GM10248 (cell line): ENCODE measurements around the gene EVI2A.

Experiments used
- CTCF ChIA-PET: fragments of 300-600 bp; sonication (Branson Sonifier 250); formaldehyde crosslinking; extraction: SDS; loops from one replicate; lab custom pipeline; 2021; ENCODE audit warnings: antibody characterized with exemption; lab: Yijun Ruan, JAX
- POLR2A ChIA-PET: fragments of 350-650 bp; sonication (Branson Sonifier 250); formaldehyde crosslinking; extraction: SDS; loops from one replicate; lab custom pipeline; 2020; ENCODE audit warnings: antibody characterized with exemption; lab: Yijun Ruan, JAX
- DNase-seq: peaks from one replicate; pipeline ENCODE4 v3.0.0; 2012; ENCODE audit errors: extremely low spot score
- TF ChIP-seq, protein P1 (sequence below): IDR thresholded peaks from 2 replicates; pipeline ENCODE4 v1.5.1; 2012; ENCODE audit warnings: mild to moderate bottlenecking, low read depth; ENCODE audit errors: extremely low read depth, missing control alignments, control extremely low read depth

EVI2A gene

DNA sequence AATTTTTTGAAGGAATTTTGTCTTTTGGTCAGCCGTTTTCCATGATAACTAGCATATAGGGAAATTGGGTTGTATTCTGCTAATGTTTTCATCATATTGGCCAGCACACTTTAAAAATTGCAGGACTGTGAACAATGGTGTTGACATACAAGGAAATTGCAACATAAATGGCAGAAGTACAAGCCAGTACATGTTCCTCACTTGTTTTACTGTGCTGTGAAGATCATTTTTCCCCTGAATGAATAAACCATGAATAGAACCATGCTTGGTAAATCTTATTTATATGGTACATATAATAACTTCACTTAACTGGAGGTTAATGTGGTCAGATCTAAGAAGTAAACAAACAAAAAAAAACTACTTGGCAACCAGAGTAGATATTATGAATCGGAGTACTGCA lies 47.2 kb downstream of the EVI2A start:
- TF ChIP-seq, protein P1, sequence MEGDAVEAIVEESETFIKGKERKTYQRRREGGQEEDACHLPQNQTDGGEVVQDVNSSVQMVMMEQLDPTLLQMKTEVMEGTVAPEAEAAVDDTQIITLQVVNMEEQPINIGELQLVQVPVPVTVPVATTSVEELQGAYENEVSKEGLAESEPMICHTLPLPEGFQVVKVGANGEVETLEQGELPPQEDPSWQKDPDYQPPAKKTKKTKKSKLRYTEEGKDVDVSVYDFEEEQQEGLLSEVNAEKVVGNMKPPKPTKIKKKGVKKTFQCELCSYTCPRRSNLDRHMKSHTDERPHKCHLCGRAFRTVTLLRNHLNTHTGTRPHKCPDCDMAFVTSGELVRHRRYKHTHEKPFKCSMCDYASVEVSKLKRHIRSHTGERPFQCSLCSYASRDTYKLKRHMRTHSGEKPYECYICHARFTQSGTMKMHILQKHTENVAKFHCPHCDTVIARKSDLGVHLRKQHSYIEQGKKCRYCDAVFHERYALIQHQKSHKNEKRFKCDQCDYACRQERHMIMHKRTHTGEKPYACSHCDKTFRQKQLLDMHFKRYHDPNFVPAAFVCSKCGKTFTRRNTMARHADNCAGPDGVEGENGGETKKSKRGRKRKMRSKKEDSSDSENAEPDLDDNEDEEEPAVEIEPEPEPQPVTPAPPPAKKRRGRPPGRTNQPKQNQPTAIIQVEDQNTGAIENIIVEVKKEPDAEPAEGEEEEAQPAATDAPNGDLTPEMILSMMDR: no peak
- ChIA-PET CTCF (no interaction called here), POLR2A (no interaction called here)
- no peak for DNase-seq

GRCh38 chr17:31273516-31273915 lies 47.9 kb downstream of the EVI2A start:
- ChIA-PET POLR2A (no interaction called here), CTCF (no interaction called here)
- TF ChIP-seq, protein P1: no peak
- no peak for DNase-seq

GRCh38 chr17:31272803-31273202 lies 48.6 kb downstream of the EVI2A start:
- TF ChIP-seq, protein P1: no peak
- no peak for DNase-seq
- POLR2A ChIA-PET: no interaction called here
- CTCF ChIA-PET: no interaction called here

DNA sequence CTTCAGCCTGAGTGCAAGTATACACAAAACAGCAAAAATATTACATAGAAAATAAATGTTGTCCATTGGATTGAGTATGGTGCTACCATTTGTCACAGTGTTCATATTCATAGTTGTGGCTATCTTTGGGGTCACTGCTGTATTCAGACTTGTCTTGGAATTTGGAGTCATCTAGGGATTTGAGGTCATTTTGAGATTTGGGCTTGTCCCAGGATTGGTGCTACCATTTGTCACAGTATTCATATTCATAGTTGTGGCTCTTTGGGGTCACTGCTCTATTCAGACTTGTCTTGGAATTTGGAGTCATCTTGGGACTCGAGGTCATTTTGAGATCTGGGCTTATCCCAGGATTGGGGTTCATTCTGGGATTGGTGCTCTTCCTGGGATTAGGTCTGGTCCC lies 49.2 kb downstream of the EVI2A start:
- TF ChIP-seq, protein P1: no peak
- no peak for DNase-seq
- CTCF ChIA-PET: no interaction called here
- POLR2A ChIA-PET: no interaction called here

DNA sequence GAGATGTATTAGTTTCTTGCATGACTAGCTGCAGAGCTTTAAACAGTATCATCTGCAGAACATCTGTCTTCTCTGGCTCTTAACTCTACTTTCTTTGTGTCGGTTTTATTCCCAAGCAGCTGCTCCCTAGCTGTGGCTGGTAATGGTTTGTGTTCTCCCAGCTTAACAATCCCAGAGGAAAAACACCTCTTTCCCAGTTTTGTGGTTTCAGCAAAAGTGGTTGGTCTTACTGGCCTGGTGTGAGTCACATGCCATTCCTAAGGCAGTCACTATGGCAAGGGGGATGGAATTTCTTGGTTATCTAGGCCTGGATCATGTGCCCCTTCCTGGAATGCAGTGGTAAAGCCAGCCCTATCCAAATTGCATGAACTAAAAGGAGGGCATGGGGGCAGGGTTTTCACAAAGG lies 51.8 kb downstream of the EVI2A start:
- CTCF ChIA-PET: interaction anchor here (1.0 to 1.1 kb wide), 2 partner anchors 8 to 18 kb away, joined by 3 read pairs; no protein-coding TSS in a partner anchor
- TF ChIP-seq, protein P1: no peak
- no peak for DNase-seq
- POLR2A ChIA-PET: no interaction called here

GRCh38 chr17:31269036-31269577 lies 52.3 kb downstream of the EVI2A start:
- TF ChIP-seq, protein P1: no peak
- ChIA-PET CTCF (interaction anchor here (1.0 to 1.1 kb wide), 2 partner anchors 9 to 18 kb away, joined by 3 read pairs; no protein-coding TSS in a partner anchor), POLR2A (no interaction called here)
- DNase-seq: no peak
